Glutamatergic neuron (in vitro differentiated cells): Measurements from ENCODE around the gene STIP1. TPM values are rescaled to one million over a fixed set of nuclear protein-coding genes. Genes with fewer than 3 reads are reported as not detected.

Experiments used
- DNase-seq: peaks from one replicate; pipeline ENCODE4 v3.0.0; 2022
- H3K27ac Mint-ChIP-seq: one replicate; pipeline ENCODE4 v1.8.0; 2020; ENCODE audit warnings: mild to moderate bottlenecking, mixed read lengths, inconsistent platforms; ENCODE audit not compliant: unreplicated experiment
- H3K27me3 Mint-ChIP-seq: one replicate; pipeline ENCODE4 v1.8.0; 2020; ENCODE audit warnings: mild to moderate bottlenecking, moderate library complexity, mixed read lengths, inconsistent platforms; ENCODE audit not compliant: unreplicated experiment
- H3K36me3 Mint-ChIP-seq: one replicate; pipeline ENCODE4 v1.8.0; 2020; ENCODE audit warnings: mild to moderate bottlenecking, mixed read lengths, inconsistent platforms; ENCODE audit not compliant: unreplicated experiment
- H3K4me1 Mint-ChIP-seq: one replicate; pipeline ENCODE4 v1.8.0; 2020; ENCODE audit warnings: mild to moderate bottlenecking, low read depth, mixed read lengths, inconsistent platforms; ENCODE audit not compliant: unreplicated experiment
- H3K4me3 Mint-ChIP-seq: one replicate; pipeline ENCODE4 v1.8.0; 2020; ENCODE audit warnings: mild to moderate bottlenecking, mixed read lengths, inconsistent platforms; ENCODE audit not compliant: unreplicated experiment
- H3K9me3 Mint-ChIP-seq: one replicate; pipeline ENCODE4 v1.8.0; 2020; ENCODE audit warnings: mild to moderate bottlenecking, moderate library complexity, mixed read lengths, inconsistent platforms; ENCODE audit not compliant: unreplicated experiment
- total RNA-seq: library from RNA; stranded (reverse); fragmentation: NEBNext Ultra II Directional; extraction: Animal tissue kit (Norgen Biotek cat#: 25700); gene quantifications from one replicate; pipeline ENCODE4 v1.2.1, GENCODE V29; 2021; ENCODE audit not compliant: unreplicated experiment
- TF ChIP-seq, protein P1 (sequence below): fragments of 200-600 bp; sonication (generic); IDR thresholded peaks from one replicate; pipeline ENCODE4 v1.5.0; 2021; ENCODE audit not compliant: partially characterized antibody, unreplicated experiment

STIP1 gene
- total RNA-seq, 1 donor from 2014 or later, result 160 TPM

DNA sequence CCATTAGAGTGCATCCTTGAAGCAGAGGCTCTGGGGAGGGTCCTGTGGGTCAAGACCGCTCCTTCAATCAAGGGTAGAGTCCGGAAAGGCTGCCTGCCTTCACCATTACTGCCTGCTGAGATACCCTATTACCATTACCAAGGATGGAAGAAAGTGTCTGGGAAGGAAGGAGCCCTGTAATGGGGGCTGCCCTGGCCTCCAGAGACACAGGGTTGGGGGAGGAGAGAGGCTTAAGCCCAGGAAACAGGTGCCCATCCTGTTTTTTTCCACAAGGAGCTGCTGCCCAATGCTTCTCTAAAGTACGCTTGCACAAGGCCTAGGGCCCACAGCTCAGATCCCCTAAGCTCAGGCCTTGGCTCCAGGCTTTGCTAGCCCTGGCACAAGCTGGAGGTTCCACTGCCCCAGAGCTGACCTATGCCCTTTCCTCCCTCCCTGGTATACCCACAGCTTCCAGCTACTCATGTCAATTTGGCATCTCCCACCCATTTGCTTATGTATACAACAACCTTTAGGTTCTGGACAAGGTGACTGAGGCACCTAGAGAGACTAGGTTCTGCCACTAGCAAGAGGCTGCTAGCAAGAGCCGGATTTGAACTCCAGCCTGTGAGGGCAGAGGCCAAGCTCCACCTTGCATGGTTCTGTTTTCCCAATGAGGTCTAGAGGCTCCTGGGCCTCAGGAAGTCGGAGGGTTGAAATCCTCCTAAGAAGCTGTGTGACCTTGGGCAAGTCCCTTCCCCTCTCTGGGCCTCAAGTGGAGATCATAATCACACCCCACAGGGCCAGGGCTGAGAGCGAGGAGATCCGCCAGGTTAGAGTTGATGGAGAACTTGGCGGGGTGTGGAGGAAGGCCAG is 63.8 kb downstream of the STIP1 start:
- Mint-ChIP-seq H3K9me3 (peaks cover 9% of the 10 kb centered on the region), H3K27ac (no peak overlapping the region), H3K27me3 (peaks cover 8% of the 10 kb centered on the region), H3K4me3 (peak overlapping the region; percentile 25), H3K4me1 (peaks cover 12% of the 10 kb centered on the region), H3K36me3 (no peaks in the 10 kb centered on the region)
- TF ChIP-seq, protein P1, sequence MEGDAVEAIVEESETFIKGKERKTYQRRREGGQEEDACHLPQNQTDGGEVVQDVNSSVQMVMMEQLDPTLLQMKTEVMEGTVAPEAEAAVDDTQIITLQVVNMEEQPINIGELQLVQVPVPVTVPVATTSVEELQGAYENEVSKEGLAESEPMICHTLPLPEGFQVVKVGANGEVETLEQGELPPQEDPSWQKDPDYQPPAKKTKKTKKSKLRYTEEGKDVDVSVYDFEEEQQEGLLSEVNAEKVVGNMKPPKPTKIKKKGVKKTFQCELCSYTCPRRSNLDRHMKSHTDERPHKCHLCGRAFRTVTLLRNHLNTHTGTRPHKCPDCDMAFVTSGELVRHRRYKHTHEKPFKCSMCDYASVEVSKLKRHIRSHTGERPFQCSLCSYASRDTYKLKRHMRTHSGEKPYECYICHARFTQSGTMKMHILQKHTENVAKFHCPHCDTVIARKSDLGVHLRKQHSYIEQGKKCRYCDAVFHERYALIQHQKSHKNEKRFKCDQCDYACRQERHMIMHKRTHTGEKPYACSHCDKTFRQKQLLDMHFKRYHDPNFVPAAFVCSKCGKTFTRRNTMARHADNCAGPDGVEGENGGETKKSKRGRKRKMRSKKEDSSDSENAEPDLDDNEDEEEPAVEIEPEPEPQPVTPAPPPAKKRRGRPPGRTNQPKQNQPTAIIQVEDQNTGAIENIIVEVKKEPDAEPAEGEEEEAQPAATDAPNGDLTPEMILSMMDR, result no peak
- no peak for DNase-seq

DNA sequence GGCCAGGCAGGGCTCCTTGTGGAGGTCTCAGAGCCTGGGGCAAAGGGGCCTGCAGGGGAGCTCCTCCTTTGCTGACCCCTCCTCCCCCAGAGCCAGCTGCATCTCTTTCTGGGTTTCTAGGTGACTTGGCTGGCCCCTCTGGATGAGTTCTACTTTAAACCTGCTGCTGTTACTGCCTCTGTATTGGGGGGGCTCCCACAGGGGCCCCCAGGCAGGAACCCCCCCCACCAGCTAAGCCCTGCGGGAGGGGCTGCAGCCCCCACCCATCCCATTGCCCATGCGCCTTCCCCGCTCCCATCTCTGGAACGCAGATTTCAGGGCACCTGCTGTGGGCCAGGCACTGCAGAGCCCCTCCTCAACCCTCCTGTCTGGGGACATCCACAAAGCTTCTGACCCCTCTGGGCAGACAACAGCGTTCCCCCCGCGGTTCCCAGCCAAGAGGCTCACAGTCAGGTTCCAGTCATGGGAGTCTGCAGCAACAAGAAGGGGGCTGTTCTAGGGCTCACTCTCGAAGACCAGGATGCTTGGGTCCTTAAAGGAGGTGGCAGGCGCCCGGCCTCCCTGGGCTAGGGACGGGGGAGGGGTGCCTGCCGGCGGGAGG is 64.5 kb downstream of the STIP1 start:
- TF ChIP-seq, protein P1, result no peak
- H3K4me1 Mint-ChIP-seq, result peaks cover 12% of the 10 kb centered on the region
- H3K9me3 Mint-ChIP-seq, result peaks cover 9% of the 10 kb centered on the region
- no peaks in the 10 kb centered on the region for H3K36me3 Mint-ChIP-seq
- H3K4me3 Mint-ChIP-seq, result peak overlapping the region; percentile 68
- no peak for DNase-seq
- peaks cover 11% of the 10 kb centered on the region for H3K27me3 Mint-ChIP-seq
- no peak overlapping the region for H3K27ac Mint-ChIP-seq

DNA sequence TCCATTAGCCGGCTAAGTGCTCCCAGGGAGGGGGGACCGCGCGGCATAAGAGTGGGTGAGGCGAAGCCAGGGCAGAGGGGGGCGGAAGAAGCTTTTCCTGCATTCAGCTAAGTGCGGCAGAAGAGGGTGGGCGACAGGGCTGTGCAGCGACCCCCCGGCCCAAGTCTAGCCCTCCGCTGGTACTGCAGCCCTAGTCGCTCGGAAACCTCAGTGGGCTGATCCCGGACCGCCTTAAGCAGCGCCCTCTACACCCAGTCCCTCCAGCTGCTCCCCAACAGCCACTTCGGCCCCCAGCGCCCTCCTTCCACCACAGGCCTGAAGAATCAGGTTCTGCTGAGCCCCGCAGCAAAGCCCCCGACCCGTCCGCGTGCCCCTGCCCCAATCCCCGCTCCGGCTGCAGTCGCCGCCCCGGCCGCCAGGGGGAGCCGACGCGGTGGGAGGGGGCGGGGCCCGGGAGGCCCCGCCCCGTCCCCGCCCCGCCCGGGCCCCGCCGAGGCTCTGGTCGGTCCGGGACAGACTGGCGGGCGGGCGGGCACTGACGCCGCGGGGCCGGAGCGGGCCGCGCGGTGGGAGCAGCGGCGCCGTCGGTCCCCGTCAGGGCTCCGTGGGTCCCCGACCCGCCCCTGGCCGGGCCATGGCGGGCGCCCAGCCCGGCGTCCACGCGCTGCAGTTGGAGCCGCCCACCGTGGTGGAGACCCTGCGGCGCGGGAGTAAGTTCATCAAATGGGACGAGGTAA is 65.2 kb downstream of the STIP1 start, which contains the start of gene PLCB3:
Gene PLCB3 (plus strand): TSS at position 515 of the 737 bp plus-strand sequence. CDS start 120 bp downstream, at position 635.
- Mint-ChIP-seq H3K36me3 (no peaks in the 10 kb centered on the region), H3K27me3 (peaks cover 11% of the 10 kb centered on the region), H3K9me3 (peaks cover 9% of the 10 kb centered on the region), H3K4me3 (peak within 1 kb of the TSS; percentile 92), H3K27ac (peak within 1 kb of the TSS; percentile 66), H3K4me1 (peaks cover 12% of the 10 kb centered on the region)
- DNase-seq, result peak; percentile 79
- TF ChIP-seq, protein P1, result peak; percentile 89

DNA sequence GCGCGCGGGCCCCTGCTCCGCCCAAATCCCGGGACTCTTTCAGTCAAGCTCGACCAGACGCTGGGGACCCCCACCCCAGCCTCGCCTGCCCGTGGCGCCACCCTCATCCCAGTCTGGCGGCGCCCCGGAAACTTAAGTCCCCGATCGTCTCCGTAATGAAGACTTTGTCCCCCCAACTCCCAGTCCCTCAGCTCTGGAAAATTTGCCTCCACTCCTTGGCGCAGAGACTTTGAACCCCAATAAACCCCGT is 65.7 kb downstream of the STIP1 start:
- Mint-ChIP-seq H3K9me3 (peaks cover 9% of the 10 kb centered on the region), H3K4me1 (peaks cover 12% of the 10 kb centered on the region), H3K27ac (no peak overlapping the region), H3K27me3 (peaks cover 11% of the 10 kb centered on the region), H3K36me3 (no peaks in the 10 kb centered on the region), H3K4me3 (peak overlapping the region; percentile 92)
- TF ChIP-seq, protein P1, result no peak
- no peak for DNase-seq
